Activated naive CD8-positive, alpha-beta T cell treated with anti-CD3 and anti-CD28 coated beads, Interleukin-2, amount 10 ng/mL, durations not matched to agents 7 days and 5 days (primary cell): ENCODE measurements around the gene HSD17B14. TPM values are rescaled to one million over a fixed set of nuclear protein-coding genes. Genes with fewer than 3 reads are reported as not detected.
"Not testable (repeated sequence)": the region's sequence is repeated elsewhere in the genome, so short reads cannot be mapped to it uniquely, and the experiment has no call there.

Source experiments
- ATAC-seq: fragments of 150-1000 bp; cut with Tn5 transposase; one replicate; pipeline ENCODE4 v1.10.0; 2021; ENCODE audit warnings: low read depth, moderate library complexity
- POLR2A ChIA-PET: fragments of 350-600 bp; sonication (Branson Sonifier 250); formaldehyde crosslinking; loops from one replicate; lab custom pipeline; 2021; ENCODE audit warnings: antibody characterized with exemption; lab: Charles Lee
- DNase-seq: peaks from one replicate; pipeline ENCODE4 v3.0.0; 2021
- H3K27ac Mint-ChIP-seq: one replicate; pipeline ENCODE4 v1.8.0; 2022; ENCODE audit warnings: mild to moderate bottlenecking, mixed read lengths
- H3K27me3 Mint-ChIP-seq: one replicate; pipeline ENCODE4 v1.8.0; 2022; ENCODE audit warnings: mild to moderate bottlenecking, moderate library complexity, mixed read lengths
- H3K36me3 Mint-ChIP-seq: one replicate; pipeline ENCODE4 v1.8.0; 2021; ENCODE audit warnings: mild to moderate bottlenecking, mixed read lengths
- H3K4me1 Mint-ChIP-seq: one replicate; pipeline ENCODE4 v1.8.0; 2021; ENCODE audit warnings: mixed read lengths
- H3K4me3 Mint-ChIP-seq: one replicate; pipeline ENCODE4 v1.8.0; 2022; ENCODE audit warnings: mild to moderate bottlenecking, moderate library complexity, mixed read lengths
- H3K9me3 Mint-ChIP-seq: one replicate; pipeline ENCODE4 v1.8.0; 2021; ENCODE audit warnings: mixed read lengths
- total RNA-seq, 2 experiments: library from RNA; stranded (reverse); gene quantifications; one replicate each; pipeline ENCODE4 v1.2.3, GENCODE V29; 2021

HSD17B14 gene
- total RNA-seq, 2 experiments from 2014 or later, result 2.6 to 3.3 TPM

DNA sequence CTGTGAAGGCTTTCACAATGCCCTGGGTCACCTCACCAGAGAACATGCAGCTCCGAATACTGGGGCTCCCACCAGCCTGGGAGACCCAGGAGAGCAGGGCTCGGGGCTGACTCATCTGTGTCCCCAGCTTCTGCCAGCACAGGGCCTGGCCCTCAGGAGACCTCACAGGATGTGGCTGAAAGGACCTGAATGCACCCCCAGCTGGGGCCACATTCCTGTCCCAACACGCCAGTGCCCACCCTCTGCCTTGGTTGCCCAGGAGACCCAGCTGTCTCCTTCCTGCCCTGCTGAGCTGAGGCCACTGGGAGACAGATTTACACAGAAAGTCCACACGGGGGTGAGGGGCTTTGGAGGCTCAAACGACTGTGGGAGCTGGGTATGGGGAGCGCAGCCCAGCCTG, 37.4 kb downstream of the HSD17B14 start:
- DNase-seq (no peak), ATAC-seq (no peak)
- Mint-ChIP-seq H3K9me3 (no peaks in the 10 kb centered on the region), H3K4me1 (peaks cover 1% of the 10 kb centered on the region), H3K4me3 (no peak overlapping the region), H3K27me3 (no peaks in the 10 kb centered on the region), H3K36me3 (peaks cover 2% of the 10 kb centered on the region), H3K27ac (no peak overlapping the region)
- POLR2A ChIA-PET, result interaction anchor here (0.6 to 0.7 kb wide), 2 partner anchors 11 to 292 kb away, joined by 3 read pairs; no protein-coding TSS in a partner anchor

DNA sequence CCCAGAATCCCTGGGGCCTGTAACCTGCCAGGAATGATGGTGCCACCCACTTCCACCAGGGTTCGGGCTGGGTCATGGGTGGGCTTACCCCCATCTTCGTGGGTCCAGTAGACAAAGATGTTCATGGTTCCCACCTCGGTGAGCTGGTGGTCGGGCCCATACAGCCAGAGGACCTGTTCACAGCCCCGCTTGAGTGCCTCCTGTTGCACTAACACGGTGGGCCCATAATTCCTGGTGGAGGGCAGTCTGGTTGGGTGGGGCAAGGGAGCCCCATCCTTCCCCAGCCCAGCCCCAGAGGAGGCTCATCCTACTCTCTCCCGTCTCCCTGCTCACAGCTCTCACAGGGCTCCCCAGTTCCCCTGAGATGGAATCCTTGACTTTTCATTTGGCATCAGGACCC, 39.2 kb downstream of the HSD17B14 start:
- POLR2A ChIA-PET, result interaction anchor here (0.6 kb wide), 1 partner anchor 11 kb away, joined by 3 read pairs; no protein-coding TSS in a partner anchor
- DNase-seq, result no peak

DNA sequence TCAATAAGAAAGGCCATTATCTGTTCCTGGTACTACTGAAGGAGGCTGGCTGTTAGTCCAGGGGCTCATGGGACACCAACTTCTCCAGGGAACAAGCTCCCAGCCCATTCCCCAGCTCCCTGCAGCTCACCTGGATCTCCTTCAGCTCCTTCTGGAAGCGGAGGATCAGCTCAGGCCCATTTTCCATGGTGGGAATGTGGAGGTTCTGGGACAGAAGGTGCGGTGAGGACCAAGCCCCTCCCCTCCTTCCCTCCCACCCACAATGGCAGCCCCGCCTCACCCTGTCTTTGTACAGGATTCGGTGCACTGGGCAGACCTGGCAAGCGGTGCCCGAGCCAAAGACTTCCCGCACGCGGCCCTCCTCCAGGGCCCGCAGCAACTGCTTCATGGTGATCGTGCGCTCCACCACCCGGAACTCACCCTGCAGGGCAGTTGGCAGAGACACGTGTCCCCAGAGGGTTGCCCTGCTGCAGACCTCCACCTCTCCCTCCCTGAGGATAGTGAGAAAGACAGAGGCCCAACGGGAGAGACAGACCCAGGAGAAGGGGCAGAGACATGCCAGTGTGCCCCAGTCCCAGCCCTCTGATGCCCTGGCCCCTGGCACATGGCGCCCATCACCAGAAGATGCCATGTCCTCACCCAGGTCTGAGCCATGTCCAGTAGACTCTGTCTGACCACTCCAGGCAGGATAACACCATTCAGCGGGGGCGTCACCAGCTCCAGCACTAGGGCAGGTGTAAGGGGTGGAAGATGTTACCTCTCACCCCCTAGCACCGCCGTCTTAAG, 39.8 kb downstream of the HSD17B14 start:
- H3K4me3 Mint-ChIP-seq, result no peak overlapping the region
- peaks cover 2% of the 10 kb centered on the region for H3K36me3 Mint-ChIP-seq
- no peak for ATAC-seq
- POLR2A ChIA-PET, result interaction anchor here (1.2 to 1.7 kb wide), 2 partner anchors 47 to 171 kb away, joined by 4 to 10 read pairs; no protein-coding TSS in a partner anchor
- no peak for DNase-seq
- H3K27ac Mint-ChIP-seq, result no peak overlapping the region
- H3K9me3 Mint-ChIP-seq, result no peaks in the 10 kb centered on the region
- no peaks in the 10 kb centered on the region for H3K27me3 Mint-ChIP-seq
- peaks cover 1% of the 10 kb centered on the region for H3K4me1 Mint-ChIP-seq

More for the DNA sequence above, 39.2 kb downstream of the HSD17B14 start:
- Mint-ChIP-seq H3K27me3 (no peaks in the 10 kb centered on the region), H3K9me3 (no peaks in the 10 kb centered on the region), H3K27ac (no peak overlapping the region), H3K36me3 (peaks cover 2% of the 10 kb centered on the region), H3K4me3 (no peak overlapping the region), H3K4me1 (peaks cover 1% of the 10 kb centered on the region)
- no peak for ATAC-seq

DNA sequence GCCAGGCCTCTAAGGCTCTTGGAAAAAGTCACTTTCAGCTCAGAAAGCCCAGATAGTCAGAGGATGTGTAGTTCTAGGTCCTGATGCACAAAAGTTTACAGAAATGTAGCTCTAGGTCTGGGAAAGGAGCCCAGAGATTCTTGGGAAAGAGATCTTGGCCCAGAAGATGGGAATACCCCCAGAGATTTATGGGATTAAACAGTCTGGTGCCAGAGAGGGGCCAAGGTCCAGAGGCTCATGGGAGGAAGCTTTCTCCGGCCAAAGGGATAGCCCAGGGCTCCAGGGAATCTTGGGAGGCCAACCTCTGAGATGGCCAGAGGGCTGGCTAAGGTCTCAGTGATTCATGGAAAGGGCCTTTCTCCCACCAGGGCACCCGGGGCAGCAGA, 40.6 kb downstream of the HSD17B14 start:
- H3K36me3 Mint-ChIP-seq, result peaks cover 2% of the 10 kb centered on the region
- no peaks in the 10 kb centered on the region for H3K9me3 Mint-ChIP-seq
- peak overlapping the region; percentile 82 for H3K27ac Mint-ChIP-seq

DNA sequence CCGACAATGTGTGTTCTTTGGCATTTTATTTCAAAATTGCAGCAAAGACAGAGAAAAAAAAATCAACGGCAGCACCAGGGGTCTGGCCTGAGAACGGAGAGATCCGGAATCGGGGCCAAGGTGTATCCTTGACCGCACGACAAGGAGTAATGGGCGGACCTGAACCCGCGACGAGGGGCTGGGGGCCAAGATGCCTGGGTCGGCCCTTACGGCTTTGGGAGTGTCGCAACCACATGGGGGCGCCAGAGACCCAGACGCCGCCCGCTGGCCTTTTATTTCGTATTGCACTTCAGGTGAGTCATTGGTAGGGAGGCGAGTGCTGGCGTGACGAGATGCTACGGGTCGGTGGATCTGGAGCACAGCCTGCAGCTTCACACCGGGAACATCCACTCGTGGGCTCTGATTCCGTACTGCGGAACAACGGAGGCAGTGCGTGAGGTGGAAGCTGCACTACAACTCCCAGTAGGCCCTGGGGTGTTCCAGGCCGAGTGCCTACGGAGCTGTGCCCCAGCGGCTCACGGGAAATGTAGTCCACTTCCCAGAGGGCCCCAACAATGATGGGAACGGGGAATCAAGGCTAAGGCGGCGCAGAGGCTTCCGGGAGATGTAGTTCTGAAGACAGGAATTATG, 41.1 kb downstream of the HSD17B14 start:
- Mint-ChIP-seq H3K4me3 (peak overlapping the region; percentile 92), H3K36me3 (peaks cover under 1% of the 10 kb centered on the region), H3K4me1 (peaks cover 1% of the 10 kb centered on the region), H3K27me3 (no peaks in the 10 kb centered on the region), H3K9me3 (no peaks in the 10 kb centered on the region), H3K27ac (peak overlapping the region; percentile 82)
- peak; percentile 86 for DNase-seq
- ATAC-seq, result peak; percentile 98
- POLR2A ChIA-PET, result interaction anchor here (0.7 to 1.7 kb wide), 7 partner anchors 38 to 176 kb away, joined by 3 to 10 read pairs (median 5); partner anchors contain the start of gene HSD17B14

More for the DNA sequence above, 40.6 kb downstream of the HSD17B14 start:
- DNase-seq (no peak), ATAC-seq (no peak)
- H3K4me3 Mint-ChIP-seq, result peak overlapping the region; percentile 92
- POLR2A ChIA-PET, result interaction anchor here (0.5 to 1.7 kb wide), 8 partner anchors 37 to 175 kb away, joined by 3 to 10 read pairs (median 4); partner anchors contain the start of gene HSD17B14
- no peaks in the 10 kb centered on the region for H3K27me3 Mint-ChIP-seq
- H3K4me1 Mint-ChIP-seq, result peaks cover 1% of the 10 kb centered on the region

DNA sequence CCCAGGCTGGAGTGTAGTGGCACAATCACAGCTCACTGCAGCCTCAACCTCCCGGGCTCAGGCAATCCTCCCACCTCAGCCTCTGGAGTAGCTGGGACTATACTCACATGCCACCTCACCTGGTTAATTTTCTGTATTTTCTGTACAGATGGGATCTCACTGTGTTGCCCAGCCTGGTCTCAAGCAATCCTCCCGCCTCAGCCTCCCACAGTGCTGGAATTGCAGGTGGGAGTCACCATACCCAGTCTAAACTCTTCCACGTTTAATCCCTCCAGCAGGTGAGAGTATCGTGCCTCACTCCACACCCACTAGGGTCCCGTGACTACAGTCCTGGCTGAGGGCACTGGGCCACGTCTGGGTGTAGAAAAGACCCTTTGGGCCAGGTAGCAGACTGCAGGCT, 42.0 kb downstream of the HSD17B14 start:
- Mint-ChIP-seq H3K36me3 (no peaks in the 10 kb centered on the region), H3K9me3 (no peaks in the 10 kb centered on the region), H3K27me3 (no peaks in the 10 kb centered on the region), H3K4me3 (peak overlapping the region; percentile 92), H3K4me1 (peaks cover 1% of the 10 kb centered on the region), H3K27ac (no peak overlapping the region)
- POLR2A ChIA-PET, result interaction anchor here (1.5 kb wide), 1 partner anchor 39 kb away, joined by 5 read pairs; no protein-coding TSS in a partner anchor
- ATAC-seq (no peak), DNase-seq (no peak)

DNA sequence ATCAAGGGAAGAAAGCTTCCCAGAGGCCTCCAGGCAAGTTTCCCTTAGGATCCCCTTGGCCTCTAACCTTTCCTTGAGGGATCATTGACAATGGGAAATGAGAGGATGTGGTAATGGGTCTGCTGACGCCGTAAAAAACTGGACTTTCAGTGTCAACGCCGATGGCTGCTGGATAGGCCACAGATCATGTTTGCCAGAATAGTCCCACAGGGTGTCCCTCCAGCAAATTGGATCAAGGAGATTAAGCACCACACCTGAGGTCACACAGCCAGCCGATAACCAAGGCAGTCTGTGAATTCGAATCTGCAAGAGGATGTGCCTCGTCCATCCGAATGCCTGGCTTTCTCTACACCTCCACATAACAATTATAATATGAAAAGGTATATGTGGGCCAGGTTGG, 43.0 kb downstream of the HSD17B14 start:
- Mint-ChIP-seq H3K4me1 (peaks cover 1% of the 10 kb centered on the region), H3K27ac (no peak overlapping the region), H3K4me3 (no peak overlapping the region), H3K9me3 (no peaks in the 10 kb centered on the region), H3K36me3 (no peaks in the 10 kb centered on the region), H3K27me3 (no peaks in the 10 kb centered on the region)
- DNase-seq (no peak), ATAC-seq (no peak)
- POLR2A ChIA-PET, result no interaction called here

DNA sequence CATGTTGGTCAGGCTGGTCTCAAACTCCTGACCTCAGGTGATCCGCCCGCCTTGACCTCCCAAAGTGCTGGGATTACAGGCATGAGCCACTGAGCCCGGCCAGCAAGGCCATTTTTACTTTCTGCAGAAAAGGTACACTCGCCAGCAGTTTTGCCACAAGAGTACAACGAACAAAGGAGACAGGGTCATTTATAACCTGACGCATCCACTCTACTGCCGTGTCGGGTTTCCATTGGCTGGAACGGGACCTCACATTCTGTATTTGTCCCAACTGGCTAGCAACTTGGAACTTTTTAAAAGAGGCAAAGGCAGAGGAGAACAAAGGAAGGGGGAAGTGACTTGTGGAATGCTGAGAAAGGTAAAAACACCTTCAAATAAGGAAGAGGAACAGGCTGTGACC, 49.0 kb downstream of the HSD17B14 start:
- not testable (repeated sequence) for H3K4me3 Mint-ChIP-seq, ATAC-seq, H3K27me3 Mint-ChIP-seq, H3K36me3 Mint-ChIP-seq, H3K4me1 Mint-ChIP-seq, H3K27ac Mint-ChIP-seq, DNase-seq, H3K9me3 Mint-ChIP-seq
- POLR2A ChIA-PET, result interaction anchor here (1.8 kb wide), 1 partner anchor 55 kb away, joined by 9 read pairs; no protein-coding TSS in a partner anchor

DNA sequence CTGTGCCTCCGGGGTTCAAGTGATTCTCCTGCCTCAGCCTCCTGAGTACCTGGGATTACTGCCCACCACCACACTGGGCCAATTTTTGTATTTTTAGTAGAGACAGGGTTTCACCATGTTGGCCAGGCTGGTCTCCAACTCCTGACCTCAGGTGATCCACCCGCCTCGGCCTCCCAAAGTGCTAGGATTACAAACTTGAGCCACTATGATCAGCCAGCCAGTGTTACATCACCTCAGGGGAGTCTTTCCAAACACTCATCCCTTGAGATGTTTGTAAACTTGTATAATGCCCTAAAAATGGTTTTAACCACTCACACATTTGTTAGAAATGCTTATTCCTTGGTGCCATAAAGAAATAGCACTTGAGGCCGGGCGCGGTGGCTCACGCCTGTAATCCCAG, 49.9 kb downstream of the HSD17B14 start:
- H3K36me3 Mint-ChIP-seq, H3K27ac Mint-ChIP-seq, H3K4me1 Mint-ChIP-seq, DNase-seq, H3K4me3 Mint-ChIP-seq, H3K9me3 Mint-ChIP-seq, ATAC-seq, H3K27me3 Mint-ChIP-seq, POLR2A ChIA-PET: not testable (repeated sequence)

DNA sequence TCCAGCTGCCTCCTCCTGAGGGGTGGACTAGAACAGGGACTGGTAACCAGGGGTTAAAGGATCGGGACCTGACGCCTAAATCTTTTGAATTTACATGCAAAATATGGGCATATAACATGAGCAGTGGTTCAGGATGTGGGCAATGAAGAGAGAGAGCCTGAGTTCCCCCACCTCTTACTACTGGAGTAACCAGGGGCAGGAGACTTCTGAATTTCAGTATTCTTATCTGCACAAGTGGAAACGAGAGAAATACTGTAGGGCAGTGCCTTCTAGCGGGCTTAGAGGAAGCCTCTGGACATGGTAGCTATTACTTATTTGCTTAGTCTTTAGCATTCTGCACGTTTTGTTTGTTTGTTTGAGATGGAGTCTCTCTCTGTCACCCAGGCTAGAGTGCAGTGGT, 51.8 kb downstream of the HSD17B14 start:
- Mint-ChIP-seq H3K4me3 (no peak overlapping the region), H3K9me3 (no peaks in the 10 kb centered on the region), H3K27ac (no peak overlapping the region), H3K4me1 (peaks cover 8% of the 10 kb centered on the region), H3K36me3 (no peaks in the 10 kb centered on the region), H3K27me3 (peaks cover 9% of the 10 kb centered on the region)
- POLR2A ChIA-PET, result interaction anchor here (0.6 kb wide), 1 partner anchor 104 kb away, joined by 7 read pairs; no protein-coding TSS in a partner anchor
- no peak for DNase-seq
- ATAC-seq, result no peak

DNA sequence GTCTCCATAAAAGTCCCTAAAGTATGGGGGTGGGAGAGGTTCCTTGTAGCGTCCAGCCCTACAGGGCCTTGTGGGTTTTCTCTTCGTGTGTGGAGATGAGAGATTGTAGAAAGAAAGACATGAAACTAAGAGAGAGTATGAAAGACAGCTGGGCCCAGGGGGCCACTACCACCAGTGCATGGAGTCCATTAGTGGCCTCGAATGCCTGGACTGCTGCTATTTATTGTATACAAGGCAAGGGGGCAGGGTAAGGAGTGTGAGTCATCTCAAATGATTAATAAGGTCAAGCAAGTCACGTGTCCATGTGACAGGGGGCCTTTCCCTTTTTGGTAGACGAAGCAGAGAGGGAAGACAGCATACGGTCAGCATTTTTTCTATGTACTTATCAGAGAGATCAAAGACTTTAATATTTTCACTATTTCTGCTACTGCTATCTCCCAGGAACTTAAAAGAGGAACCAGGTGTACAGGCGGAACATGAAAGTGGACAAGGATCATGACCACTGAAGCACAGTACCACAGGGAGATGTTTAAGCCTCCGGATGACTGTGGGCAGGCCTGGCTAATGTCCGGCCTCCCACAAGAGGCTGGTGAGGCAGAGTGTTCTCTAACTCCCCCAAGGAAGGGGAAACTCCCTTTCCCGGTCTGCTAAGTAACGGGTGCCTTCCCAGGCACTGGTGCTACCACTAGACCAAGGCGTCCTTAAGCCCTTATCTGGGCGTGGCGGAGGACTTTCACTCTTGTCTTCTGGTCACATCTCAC, 55.5 kb downstream of the HSD17B14 start:
- Mint-ChIP-seq H3K4me3 (no peak overlapping the region), H3K27ac (no peak overlapping the region), H3K27me3 (peaks cover 9% of the 10 kb centered on the region), H3K9me3 (no peaks in the 10 kb centered on the region), H3K36me3 (no peaks in the 10 kb centered on the region), H3K4me1 (peaks cover 6% of the 10 kb centered on the region)
- DNase-seq (no peak), ATAC-seq (no peak)
- POLR2A ChIA-PET, result interaction anchor here (0.6 kb wide), 1 partner anchor 196 kb away, joined by 4 read pairs; no protein-coding TSS in a partner anchor

DNA sequence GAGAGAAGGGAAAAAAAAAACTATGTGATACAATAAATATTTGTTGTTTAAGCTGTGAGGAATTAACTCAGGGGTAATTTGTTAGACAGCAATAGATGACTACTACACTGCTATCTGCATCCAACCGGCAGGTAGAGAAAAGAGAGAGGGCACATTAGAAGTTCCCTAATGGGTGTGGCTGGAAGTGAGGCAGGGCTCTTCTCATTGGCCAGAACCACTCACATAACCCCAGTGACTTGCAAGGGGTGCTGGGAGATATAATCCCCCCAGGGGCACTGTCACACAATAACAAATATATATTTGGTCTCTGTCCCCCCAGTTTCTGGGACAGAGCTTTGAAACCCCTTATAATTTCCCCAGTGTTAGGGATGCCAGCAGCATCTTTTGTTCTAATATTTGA, 56.7 kb downstream of the HSD17B14 start:
- Mint-ChIP-seq H3K4me3 (no peak overlapping the region), H3K9me3 (no peaks in the 10 kb centered on the region), H3K4me1 (peaks cover 5% of the 10 kb centered on the region), H3K36me3 (no peaks in the 10 kb centered on the region), H3K27me3 (peaks cover 7% of the 10 kb centered on the region), H3K27ac (no peak overlapping the region)
- POLR2A ChIA-PET, result interaction anchor here (0.7 kb wide), 1 partner anchor 188 kb away, joined by 3 read pairs; no protein-coding TSS in a partner anchor
- DNase-seq (no peak), ATAC-seq (no peak)

DNA sequence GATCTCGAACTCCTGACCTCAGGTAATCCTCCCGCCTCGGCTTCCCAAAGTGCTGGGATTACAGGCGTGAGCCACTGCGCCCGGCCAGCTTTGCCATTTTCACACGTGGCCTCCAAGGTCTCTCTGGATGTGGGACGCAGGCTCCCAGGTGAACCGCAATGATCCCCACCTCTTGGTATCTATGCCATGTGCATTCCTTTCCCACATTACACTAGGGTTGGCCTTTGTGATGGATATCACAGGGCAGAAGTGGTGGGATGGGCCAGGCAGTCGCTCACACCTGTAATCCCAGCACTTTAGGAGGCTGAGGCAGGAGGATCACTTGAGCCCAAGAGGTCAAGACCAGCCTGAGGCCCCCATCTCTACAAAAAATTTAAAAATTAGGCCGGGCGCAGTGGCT, 58.6 kb downstream of the HSD17B14 start:
- peaks cover 7% of the 10 kb centered on the region for H3K27me3 Mint-ChIP-seq
- no peak for DNase-seq
- H3K4me1 Mint-ChIP-seq, result peaks cover 2% of the 10 kb centered on the region
- H3K9me3 Mint-ChIP-seq, result no peaks in the 10 kb centered on the region
- no peak overlapping the region for H3K4me3 Mint-ChIP-seq
- no peak overlapping the region for H3K27ac Mint-ChIP-seq
- no peaks in the 10 kb centered on the region for H3K36me3 Mint-ChIP-seq
- ATAC-seq, result no peak
- POLR2A ChIA-PET, result no interaction called here
